ENCODE results near the gene IFITM2. TPM values are rescaled to one million over a fixed set of nuclear protein-coding genes. Genes with fewer than 3 reads are reported as not detected.

The IFITM2 gene
- total and polyA plus RNA-seq, 2 donors (not counting 1 experiment from before 2014, with no cell fraction given): 72.1 to 451 TPM

- WGBS (ENCODE audit: insufficient coverage): 88% methylated on average over 32 of the region's 32 CpGs
- Histone ChIP-seq H3K27me3 (replicated peaks in 1 of 4; ENCODE audit: control extremely low read depth in 1 of 4, control insufficient read depth in 3 of 4, insufficient read depth in 4 of 4, low read length in 3 of 4) (no peaks in the 10 kb centered on the region), H3K79me2 (ENCODE audit: control insufficient read depth, insufficient read depth, low read length) (peaks cover 38% of the 10 kb centered on the region), H3K4me2 (replicated peaks; ENCODE audit: low read depth, low read length, poor library complexity, severe bottlenecking) (peak overlapping the region; percentile 85), H3K9ac (ENCODE audit: low read length) (peak overlapping the region; percentile 57), H3K36me3 (replicated peaks in 1 of 2; ENCODE audit: control extremely low read depth in 1 of 2, control insufficient read depth in 1 of 2, extremely low read depth in 1 of 2, insufficient read depth in 2 of 2, low read length in 1 of 2) (peaks cover 0 to 2% of the 10 kb centered on the region in 2 experiments), H3K9me3 (ENCODE audit: control extremely low read depth in 1 of 3, control insufficient read depth in 2 of 3, insufficient read depth in 1 of 3, low read length in 2 of 3) (no peaks in the 10 kb centered on the region), H3K4me3 (ENCODE audit: control extremely low read depth in 1 of 5, extremely low read depth in 1 of 5, insufficient read depth in 1 of 5, low read depth in 2 of 5, low read length in 4 of 5) (peak overlapping the region in 1 of 5 experiments; percentile 72), H3K27ac (ENCODE audit: low read length in 2 of 2) (peak overlapping the region in 1 of 2 donors; percentile 19), H4K20me1 (ENCODE audit: control insufficient read depth, insufficient read depth, low read length, poor library complexity, severe bottlenecking) (no peaks in the 10 kb centered on the region), H2AFZ (ENCODE audit: insufficient read depth, low read depth, low read length, poor library complexity, severe bottlenecking) (no peak overlapping the region), H3K4me1 (ENCODE audit: control insufficient read depth in 2 of 2, insufficient read depth in 2 of 2, low read length in 2 of 2) (peaks cover 41 to 64% of the 10 kb centered on the region in 2 donors)
- no peaks in the 10 kb centered on the region for H3K9me3 Mint-ChIP-seq (ENCODE audit: insufficient read depth)
- ATAC-seq (ENCODE audit: low read depth) (no peak), DNase-seq (no peak)
- ChIA-PET CTCF (interaction anchor here (1.4 to 3.3 kb wide), 3 partner anchors 10 to 65 kb away, joined by 5 to 54 read pairs (median 11); partner anchors contain the start of gene IFITM2), POLR2A (interaction anchor here (0.8 to 1.1 kb wide), 2 partner anchors 48 to 64 kb away, joined by 3 to 4 read pairs; no protein-coding TSS in a partner anchor)
- H3K27me3 Mint-ChIP-seq: peaks cover 3% of the 10 kb centered on the region
- peak overlapping the region; percentile 94 for H3K27ac Mint-ChIP-seq
- no peak for TF ChIP-seq CTCF (IDR thresholded peaks at IDR 0.05)
- no peak for TF ChIP-seq EZH2 (IDR thresholded peaks at IDR 0.05; ENCODE audit: borderline replicate concordance, insufficient read depth, low read depth, low read length, poor library complexity, severe bottlenecking)
- H3K4me3 Mint-ChIP-seq: peak overlapping the region; percentile 93
- intact Hi-C loops (cut with micrococcal nuclease): no loop called here
- H3K4me1 Mint-ChIP-seq: peaks cover 57% of the 10 kb centered on the region
Observed at GRCh38 chr11:315516-315994, 7.9 kb downstream of the IFITM2 start.

GRCh38 chr11:316031-316701 is 8.6 kb downstream of the IFITM2 start:
- DNase-seq (no peak), ATAC-seq (ENCODE audit: low read depth) (no peak)
- H3K27ac Mint-ChIP-seq: peak overlapping the region; percentile 71
- no peak for TF ChIP-seq CTCF (IDR thresholded peaks at IDR 0.05)
- no peak for TF ChIP-seq EZH2 (IDR thresholded peaks at IDR 0.05; ENCODE audit: borderline replicate concordance, insufficient read depth, low read depth, low read length, poor library complexity, severe bottlenecking)
- ChIA-PET POLR2A (interaction anchor here (0.6 to 1.1 kb wide), 3 partner anchors 48 to 77 kb away, joined by 3 to 5 read pairs (median 4); no protein-coding TSS in a partner anchor), CTCF (interaction anchor here (1.4 to 3.3 kb wide), 6 partner anchors 11 to 134 kb away, joined by 4 to 54 read pairs (median 8); partner anchors contain the start of genes IFITM2 and PTDSS2)
- Histone ChIP-seq H3K79me2 (ENCODE audit: control insufficient read depth, insufficient read depth, low read length) (peaks cover 38% of the 10 kb centered on the region), H4K20me1 (ENCODE audit: control insufficient read depth, insufficient read depth, low read length, poor library complexity, severe bottlenecking) (no peaks in the 10 kb centered on the region), H3K9me3 (ENCODE audit: control extremely low read depth in 1 of 3, control insufficient read depth in 2 of 3, insufficient read depth in 1 of 3, low read length in 2 of 3) (no peaks in the 10 kb centered on the region), H3K9ac (ENCODE audit: low read length) (no peak overlapping the region), H3K36me3 (replicated peaks in 1 of 2; ENCODE audit: control extremely low read depth in 1 of 2, control insufficient read depth in 1 of 2, extremely low read depth in 1 of 2, insufficient read depth in 2 of 2, low read length in 1 of 2) (peaks cover 0 to 2% of the 10 kb centered on the region in 2 experiments), H3K4me2 (replicated peaks; ENCODE audit: low read depth, low read length, poor library complexity, severe bottlenecking) (peak overlapping the region; percentile 85), H3K4me1 (ENCODE audit: control insufficient read depth in 2 of 2, insufficient read depth in 2 of 2, low read length in 2 of 2) (peaks cover 45 to 70% of the 10 kb centered on the region in 2 donors), H3K4me3 (ENCODE audit: control extremely low read depth in 1 of 5, extremely low read depth in 1 of 5, insufficient read depth in 1 of 5, low read depth in 2 of 5, low read length in 4 of 5) (peak overlapping the region in 1 of 5 experiments; percentile 34), H3K27ac (ENCODE audit: low read length in 2 of 2) (no peak overlapping the region), H2AFZ (ENCODE audit: insufficient read depth, low read depth, low read length, poor library complexity, severe bottlenecking) (no peak overlapping the region), H3K27me3 (replicated peaks in 1 of 4; ENCODE audit: control extremely low read depth in 1 of 4, control insufficient read depth in 3 of 4, insufficient read depth in 4 of 4, low read length in 3 of 4) (no peaks in the 10 kb centered on the region)
- intact Hi-C loops (cut with micrococcal nuclease): no loop called here
- H3K4me1 Mint-ChIP-seq: peaks cover 61% of the 10 kb centered on the region
- 68% methylated on average over 63 of the region's 64 CpGs for WGBS (ENCODE audit: insufficient coverage)
- peak overlapping the region; percentile 48 for H3K4me3 Mint-ChIP-seq
- no peaks in the 10 kb centered on the region for H3K9me3 Mint-ChIP-seq (ENCODE audit: insufficient read depth)
- peaks cover 4% of the 10 kb centered on the region for H3K27me3 Mint-ChIP-seq

Measured in B cell (primary cell).